Fibroblast of skin of left quadriceps (primary cell): Measurements from ENCODE around the gene SRPX2.

Source experiments
- DNase-seq, 2 experiments: peaks; one replicate each; pipeline ENCODE4 v3.0.0-alpha.2; 2013; ENCODE audit warnings: low read depth in 2 of 2

The SRPX2 gene

DNA sequence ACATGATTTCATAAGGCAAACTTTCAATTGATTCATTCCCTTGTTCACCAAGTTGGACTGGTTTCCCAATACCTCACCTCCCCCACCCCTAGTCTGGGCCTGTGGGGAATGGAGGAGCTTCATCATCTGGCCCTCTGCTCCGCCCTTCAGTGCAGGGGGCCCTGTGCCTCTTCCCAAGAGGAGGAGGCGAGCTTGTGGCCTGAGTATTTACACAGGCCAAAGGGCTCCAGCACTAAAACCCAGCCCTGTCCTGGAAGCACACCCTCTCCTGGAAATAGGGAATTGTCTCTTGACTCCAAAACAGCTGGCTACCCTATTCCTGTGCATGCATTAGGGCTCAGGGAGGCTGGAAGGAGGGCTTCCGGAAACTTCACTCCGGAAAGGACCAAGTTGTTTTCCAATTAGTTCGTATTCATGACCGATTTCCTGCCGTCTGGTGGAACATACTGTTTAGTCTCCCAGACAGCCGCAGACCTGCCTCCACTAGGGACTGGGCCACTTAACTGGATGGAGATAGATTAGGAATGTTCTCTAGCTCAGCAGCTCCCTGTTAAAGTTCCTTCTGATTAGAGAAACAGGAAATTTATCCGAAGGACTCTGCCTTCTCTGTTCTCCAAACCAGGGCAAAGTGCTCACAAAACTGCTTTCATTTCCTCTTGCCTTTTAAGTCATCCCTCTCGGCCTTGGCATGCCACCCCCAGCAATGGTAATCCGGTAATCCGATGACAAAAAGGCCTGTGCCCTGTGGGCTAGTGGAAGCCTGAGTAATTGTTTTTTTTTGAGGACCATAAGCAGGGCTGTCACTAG, 5.8 kb downstream of the SRPX2 start:
- peak; percentile 87 to 88 for DNase-seq

DNA sequence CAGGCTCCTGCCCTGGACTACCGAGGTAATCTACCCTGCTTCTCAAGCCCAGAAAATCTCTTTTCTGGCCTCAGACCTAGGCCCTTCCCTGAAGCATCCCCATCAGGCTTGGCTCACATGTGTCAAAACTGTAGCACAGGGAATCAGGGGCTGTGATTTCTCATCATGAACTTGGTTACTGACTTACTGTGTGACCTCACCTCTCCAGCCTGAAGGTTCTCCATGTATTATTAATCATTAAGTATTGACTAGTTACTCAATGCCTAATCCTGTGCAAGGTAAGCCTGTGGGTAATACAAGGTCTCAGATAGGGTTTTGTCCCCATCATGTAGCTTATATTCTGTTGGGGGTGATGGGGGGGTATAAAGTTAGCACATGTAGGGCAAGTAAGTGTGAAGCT, 6.8 kb downstream of the SRPX2 start:
- DNase-seq = no peak

DNA sequence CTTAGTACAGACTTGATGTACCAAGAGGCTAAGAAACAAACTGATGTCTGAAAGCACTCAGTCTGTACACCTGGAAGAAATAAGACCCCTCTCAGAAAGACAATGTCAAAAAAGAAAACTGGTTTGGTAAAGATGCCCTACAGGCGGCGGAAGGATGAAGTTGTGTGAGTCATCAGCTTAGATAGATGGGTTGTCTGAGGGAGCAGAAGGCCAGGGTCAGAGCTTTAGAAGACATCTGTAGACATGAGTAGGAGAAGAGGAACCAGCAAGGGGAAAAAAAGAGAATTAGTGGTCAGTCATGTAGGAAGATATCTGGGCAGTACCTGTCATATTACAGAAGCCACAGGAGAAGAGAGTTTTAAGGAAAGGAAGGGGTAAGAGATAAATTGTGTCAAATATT, 8.3 kb downstream of the SRPX2 start:
- DNase-seq = no peak

DNA sequence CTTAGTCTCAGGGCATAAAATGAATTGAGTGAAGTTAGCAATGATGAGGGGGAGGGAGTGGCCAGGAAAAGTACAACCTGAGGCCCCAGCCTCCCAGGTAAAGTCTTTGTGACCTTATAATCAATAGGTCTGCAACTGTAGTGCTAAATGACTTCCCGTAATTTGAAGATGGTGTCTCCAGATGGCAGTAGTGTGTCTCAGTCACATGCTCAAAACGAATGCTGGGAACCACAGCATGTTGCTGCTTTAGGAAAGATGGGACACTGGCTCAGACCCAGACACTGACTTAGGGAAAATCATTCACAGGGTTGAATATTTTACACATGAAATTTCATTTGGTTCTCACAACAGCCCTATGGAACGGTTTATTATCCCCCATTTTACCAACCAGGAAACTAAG, 10.3 kb downstream of the SRPX2 start:
- no peak for DNase-seq

DNA sequence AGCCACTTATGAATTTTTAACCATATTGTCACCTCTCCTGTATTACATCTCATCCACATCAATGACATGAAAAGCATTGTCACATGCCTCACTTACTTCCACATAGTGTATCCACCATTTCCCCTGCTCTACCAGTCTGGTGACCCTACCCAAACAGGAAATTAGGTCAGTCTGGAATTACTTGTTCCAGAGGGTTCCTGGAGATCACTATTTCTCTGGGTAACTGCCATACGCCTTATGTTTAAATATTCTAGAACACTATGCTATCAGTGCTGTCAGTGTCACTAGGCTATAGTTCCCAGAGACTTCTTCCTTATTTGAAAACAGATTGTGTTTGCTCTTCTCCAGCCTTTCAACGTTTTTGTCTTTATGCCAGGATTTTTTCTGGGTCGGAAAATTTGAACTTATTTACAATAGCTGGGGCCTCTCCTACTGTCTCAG, 15.0 kb downstream of the SRPX2 start:
- DNase-seq = no peak

DNA sequence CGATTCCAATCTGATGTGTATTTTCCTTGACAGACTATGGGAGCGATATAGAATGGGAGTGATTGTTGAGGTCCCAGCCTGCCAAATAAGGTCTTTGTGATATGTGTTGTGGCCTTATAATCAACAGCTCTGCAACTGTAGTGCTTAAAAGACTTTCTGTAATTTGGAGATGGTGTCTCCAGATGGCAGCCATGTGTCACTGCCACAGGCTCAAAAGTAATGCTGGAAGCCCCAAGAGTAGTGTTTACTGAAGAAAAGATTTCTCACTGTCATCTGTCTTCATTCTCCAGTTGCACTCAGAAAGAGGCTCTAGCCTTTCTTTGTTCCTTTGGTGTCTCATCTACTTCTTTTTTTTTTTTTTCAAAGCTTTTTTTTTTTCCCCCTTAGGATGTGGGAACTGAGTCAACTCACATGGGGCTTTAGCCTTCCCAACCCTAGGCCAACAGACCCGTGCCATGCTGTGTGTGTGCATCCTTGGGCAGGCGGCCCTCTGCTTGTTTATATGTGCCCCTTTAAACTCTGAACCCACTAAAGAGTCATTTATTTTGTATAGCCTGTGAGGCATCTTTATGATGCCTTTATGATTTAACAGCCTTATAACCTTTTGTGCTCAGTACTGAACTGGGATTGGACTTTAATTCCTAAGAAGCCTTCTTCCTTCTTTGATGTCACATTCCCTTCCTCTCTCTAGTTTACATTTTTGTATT, 15.6 kb downstream of the SRPX2 start:
- no peak for DNase-seq

DNA sequence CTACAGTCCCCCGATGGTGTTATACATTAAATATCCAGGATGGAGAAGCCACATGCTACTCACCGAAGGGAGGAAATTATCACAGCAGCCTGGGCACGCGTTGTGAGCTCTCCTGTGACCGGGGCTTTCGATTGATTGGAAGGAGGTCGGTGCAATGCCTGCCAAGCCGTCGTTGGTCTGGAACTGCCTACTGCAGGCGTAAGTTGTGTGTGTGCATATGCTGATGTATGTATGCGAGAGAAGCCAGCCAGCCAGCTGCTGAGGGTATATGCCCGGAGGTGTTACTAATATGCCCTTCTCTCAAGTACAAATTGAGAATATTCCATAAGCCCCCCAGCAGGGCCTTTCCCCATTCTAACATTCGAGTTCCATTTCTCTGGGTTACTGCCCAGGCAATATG, 18.2 kb downstream of the SRPX2 start:
- no peak for DNase-seq

DNA sequence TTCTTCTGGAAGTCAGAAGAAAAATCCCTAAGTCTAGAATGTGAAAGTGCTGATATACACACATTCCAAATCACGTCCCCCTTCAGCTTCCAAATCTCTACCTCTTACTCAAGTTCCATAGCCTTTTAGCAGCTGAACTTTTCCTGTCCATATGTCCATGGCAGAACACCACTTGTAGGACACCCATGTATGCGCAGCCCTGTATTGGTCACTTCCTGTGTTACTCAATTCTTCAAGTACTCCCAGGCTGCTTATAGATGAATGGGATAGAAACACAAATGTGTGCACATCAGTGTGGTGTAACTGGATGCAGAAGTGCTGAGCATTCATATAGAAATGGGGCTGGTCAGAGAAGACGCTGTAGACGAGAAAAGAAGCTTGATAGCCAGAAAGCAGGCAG, 18.8 kb downstream of the SRPX2 start:
- no peak for DNase-seq

DNA sequence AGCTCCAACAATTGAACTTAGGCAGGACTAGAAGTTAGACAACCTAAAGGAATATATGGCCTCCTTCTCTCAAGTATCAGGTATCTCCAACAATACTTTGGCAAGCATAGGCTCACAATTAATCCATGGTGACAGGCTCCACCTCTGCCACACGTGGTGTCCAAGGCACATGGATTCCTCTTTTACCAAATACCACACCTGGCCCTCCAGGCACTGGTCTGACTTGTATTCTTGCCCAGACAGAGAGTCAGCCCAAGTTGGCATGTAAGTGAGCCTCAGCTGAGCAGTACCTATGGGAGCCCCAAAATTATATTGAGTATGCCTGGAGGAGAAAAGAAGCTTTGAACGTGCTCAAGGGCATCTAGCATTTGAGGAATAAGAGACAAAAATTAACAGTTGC, 19.6 kb downstream of the SRPX2 start:
- DNase-seq = no peak

DNA sequence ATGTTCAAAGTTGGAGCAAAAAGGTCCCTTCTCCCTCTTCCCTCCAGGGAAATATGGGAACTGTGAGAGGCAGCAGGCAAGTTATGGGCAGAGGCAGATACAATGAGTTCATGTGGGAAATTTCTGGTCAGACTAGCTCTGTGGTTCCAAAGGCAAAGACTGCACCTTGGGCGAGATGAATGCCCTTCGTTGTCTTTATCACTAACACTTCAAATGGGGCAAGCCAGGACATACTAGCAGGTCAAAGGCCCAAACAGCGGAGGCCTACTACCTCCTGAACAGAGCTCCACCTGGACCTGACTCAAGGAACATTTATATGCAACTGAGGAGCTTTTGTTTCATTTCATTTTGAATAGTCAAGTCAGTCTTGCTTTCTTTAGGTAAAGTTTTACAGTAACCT, 29.0 kb downstream of the SRPX2 start:
- DNase-seq = no peak

DNA sequence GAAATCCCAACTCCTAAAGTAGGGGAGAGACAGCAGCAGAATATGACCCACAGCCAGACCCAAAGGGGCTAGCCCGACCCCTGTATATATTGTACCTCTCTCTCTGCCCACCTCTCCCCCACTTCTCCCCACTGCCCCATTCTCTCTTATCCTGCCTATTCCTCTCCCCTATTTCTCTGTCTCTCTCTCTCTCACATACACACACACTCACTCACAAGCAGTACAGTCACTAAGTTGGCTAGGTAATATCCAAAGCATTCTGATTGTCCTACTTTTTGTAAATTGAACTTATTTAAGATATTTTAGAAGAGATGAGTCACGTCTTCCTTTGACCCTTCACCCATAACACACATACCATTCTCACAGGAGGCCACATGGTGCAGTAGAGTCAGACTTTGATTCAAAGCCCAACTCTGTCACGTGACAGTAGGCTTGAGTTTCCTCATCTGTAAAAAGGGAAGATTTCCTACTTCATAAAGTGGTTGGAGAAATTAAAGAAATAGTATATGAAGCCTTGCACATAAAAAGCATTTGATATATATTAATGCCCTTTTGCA, 29.5 kb downstream of the SRPX2 start:
- peak; percentile 19 to 24 for DNase-seq

DNA sequence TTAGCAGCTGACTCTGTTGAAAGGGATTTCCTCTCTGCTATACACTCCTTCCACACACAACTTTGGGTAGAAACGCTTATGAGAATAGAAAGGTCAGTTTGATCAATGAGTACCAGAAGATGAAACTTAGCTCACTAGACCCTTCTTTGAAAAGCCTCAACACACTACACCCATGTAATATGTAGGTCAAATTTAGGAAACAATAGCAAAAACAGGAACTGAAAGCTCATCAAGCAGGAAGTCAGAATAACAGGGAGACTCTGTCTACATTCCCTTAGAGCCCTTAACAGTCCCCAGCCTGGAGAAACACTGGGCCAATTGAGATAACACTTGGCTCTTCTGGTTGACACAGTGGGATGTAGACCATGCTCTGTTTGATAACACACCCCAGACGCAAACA, 30.7 kb downstream of the SRPX2 start:
- DNase-seq = no peak

DNA sequence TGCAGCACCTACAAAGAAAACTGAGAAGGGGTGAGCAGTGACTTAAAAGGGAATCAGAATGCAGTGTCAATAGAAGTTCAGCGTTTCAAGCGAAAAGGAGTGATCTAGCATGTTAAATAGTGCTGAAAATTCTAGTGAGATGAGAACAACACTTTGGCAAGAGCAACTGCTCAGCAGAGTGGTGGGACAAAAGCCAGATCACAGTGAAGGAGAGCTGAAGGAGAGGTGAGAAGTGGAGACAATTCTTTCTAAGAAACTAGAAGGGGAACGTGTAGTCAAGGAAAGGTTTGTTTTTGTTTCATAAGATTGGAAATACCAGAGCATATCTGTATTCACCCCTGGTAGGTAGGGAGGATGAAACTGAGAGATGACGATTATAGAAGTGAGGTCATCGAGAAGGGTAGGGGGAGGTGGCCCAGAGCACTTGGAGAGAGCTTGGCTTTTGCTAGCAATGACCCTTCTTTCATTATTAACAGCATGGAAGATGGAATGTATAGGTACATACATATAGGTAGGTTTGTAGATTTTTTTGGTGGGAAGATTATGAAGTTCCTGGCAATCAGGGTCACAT, 33.7 kb downstream of the SRPX2 start:
- DNase-seq = no peak

DNA sequence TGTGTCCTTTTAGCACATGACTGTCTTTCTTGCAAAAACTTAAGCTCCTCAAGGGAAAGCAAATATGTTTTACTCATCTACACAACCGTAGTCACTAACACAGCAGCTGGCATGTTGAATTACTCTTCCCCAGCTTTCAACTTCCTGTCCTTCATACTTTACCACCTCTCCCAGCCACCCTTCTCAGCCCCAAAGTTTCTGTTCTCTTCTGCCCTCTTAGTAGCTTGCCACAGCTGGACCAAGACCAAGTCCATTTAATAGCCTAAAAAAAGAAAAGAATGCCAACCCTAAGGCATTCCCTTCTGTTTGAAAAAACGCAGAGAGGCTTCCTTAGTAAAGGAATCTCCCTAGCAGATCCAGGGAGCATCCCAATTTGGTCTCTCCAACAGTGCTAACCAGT, 36.8 kb downstream of the SRPX2 start:
- no peak for DNase-seq

DNA sequence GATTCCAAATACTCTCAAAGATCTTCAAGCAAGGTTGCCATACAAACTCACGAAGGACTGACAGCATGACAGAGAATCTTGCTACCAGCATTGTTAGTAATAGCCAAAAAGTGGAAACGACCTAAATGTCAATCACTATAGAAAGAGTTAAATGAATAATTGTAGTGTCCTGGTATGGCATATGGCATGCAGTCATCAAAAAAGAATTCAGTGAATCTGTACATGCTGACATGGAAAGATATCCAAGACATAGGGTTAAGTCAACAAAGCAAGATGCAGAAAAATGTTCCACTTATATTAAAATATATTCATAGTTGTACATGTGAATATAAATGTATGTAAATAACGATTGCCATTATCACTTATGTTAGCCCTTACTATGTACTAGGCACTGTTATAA, 37.6 kb downstream of the SRPX2 start:
- no peak for DNase-seq

DNA sequence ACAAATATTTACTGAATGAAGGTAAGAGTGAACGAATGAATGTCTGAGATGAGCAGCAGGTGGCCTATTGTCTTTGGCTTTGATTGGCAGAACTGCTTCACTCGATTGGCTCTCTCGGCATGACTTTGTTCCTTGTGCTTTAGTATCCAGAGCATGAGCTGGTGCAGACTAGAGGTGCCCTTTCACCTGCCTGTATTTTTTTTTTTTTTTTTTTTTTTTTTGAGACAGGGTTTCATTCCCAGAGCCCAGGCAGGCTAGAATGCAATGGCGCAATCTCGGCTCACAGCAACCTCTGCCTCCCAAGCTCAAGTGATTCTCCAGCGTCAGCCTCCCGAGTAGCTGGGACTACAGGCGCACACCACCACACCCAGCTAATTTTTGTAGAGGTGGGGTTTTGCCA, 38.9 kb downstream of the SRPX2 start:
- no peak for DNase-seq

DNA sequence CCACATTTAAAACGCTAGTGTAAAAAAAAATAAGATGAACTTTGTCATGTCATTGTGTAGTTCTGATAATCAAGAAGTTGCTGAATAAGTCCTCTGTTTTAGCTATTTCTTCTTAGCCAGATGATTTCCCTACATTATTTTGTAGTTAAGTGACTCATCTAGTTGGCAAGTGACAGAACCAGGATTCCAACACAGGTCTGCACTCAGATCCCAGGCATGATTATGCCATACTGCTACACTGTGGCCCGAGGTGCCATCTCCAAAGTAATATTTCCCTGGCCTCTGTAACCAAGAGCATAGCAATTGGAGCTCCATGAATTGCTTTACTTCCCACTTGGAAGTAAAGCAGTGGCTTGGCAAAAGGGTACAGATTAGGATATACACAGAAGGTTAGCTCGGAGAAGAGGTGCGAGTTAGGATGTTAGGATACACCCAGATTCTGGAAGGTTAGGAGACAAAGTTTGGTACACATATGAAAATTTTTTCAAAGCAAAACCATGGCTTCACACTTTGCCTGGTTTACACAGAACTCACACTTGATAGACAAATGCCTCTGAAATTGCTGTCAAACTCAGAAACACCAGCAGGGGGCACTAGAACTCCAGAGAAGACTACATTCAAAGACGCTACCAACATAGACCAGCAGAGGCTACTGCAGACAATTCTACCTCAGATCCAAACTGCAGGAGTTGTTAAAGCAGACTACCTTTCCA, 41.4 kb downstream of the SRPX2 start:
- DNase-seq = peak; percentile 36 to 43

DNA sequence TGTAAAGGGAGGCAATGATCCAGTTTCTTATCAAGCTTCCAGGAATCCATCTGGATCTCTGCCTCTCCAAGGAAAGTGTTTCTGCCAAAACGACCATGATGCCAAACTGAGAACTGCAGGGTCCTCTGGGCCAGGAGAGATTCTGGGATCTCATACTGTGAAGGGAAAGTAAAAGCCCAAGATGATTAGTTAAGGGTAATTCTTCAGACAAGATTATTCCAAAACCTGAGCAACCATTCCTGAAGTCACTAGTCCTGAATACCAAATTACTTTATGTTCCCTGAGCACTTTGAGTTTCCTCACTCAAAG, 42.0 kb downstream of the SRPX2 start:
- DNase-seq = no peak

DNA sequence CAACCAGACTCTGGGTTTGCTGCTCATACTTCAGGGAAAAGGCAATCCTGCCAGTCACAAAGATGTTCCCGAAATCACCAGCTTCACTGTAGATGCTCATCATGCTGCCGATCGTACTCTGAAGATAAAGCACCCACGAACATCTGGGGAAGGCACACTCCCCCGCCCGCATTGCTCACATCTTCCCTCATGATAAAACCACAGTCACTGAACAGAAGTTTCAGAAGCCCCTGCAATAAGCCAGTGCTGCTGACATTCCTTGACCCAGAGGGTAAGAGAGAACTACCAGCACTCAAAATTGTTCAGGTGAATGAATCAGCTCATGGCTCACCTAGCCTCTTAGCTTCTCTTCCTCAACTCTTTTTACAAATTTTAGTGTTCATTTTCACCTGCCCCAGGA, 43.1 kb downstream of the SRPX2 start:
- DNase-seq = no peak

DNA sequence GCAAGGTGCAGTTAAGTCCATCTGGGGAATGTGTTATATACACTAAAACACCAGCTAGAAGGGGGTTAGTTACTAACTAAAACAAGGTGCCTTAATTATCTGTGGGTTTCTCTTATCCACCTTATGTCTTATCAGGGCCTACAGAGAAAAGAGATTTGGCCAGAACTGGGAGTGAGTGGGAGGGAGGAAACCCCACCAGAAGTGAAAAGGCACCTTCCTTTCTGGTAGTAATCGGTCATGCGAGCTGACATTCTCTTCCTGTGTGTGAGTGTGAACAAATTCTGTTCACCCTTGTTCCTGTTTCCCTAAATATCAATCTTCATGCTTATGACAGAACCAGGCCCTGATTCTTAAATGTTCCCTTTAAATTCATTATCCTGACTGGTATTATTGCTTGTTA, 43.5 kb downstream of the SRPX2 start:
- no peak for DNase-seq

DNA sequence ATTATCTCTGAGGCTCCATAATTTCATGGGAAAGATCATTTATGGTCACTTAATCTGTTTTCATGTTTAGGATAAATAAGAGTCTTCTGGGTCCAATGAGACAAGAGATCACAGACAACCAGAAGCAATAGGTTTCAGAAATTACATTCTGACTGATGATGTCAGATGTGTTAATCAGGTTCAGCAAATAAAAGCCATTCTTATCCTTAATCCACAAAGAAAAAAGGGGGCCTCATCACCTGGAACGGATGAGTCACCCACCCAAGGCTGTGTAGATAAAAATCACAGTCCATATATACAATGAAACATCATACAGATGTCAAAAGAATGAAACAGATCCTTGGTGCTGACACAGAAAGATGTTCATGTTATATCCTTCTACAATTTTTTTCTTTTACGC, 51.3 kb downstream of the SRPX2 start:
- no peak for DNase-seq

DNA sequence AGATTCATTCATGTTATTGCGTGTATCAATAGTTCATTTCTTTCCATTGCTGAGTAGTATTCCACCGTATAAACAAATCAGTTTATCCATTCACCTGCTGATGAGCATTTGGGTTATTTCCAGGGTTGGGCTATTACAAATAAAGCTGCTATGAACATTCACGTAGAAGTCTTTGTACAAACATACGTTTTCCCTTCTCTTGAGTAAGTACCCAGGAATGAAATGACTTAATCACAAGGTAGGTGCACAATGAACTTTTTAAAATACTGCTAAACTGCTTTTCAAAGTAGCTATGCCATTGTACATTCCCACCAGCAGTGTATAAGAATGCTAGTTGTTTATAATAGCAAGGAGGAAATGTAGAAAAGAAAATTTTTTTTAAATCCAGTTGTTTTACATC, 52.0 kb downstream of the SRPX2 start:
- no peak for DNase-seq
